Measurements from ENCODE around the gene SQSTM1. TPM values are rescaled to one million over a fixed set of nuclear protein-coding genes. Genes with fewer than 3 reads are reported as not detected.

SQSTM1 gene
- total RNA-seq, 1 donor from 2014 or later, result 297 TPM

GRCh38 chr5:179864686-179865085, 44.0 kb downstream of the SQSTM1 start:
- TF ChIP-seq CTCF (IDR thresholded peaks at IDR 0.05), result no peak
- no peaks in the 10 kb centered on the region for H3K9me3 Mint-ChIP-seq (ENCODE audit: low read depth)
- peaks cover 9% of the 10 kb centered on the region for H3K4me1 Mint-ChIP-seq (ENCODE audit: low read depth)
- no peak overlapping the region for H3K27ac Mint-ChIP-seq (ENCODE audit: unreplicated experiment)
- no peak overlapping the region for H3K4me3 Mint-ChIP-seq (ENCODE audit: unreplicated experiment)
- H3K27me3 Mint-ChIP-seq (ENCODE audit: low read depth), result no peaks in the 10 kb centered on the region
- DNase-seq (ENCODE audit: low spot score), result peak; percentile 70
- H3K36me3 Mint-ChIP-seq (ENCODE audit: low read depth), result peaks cover 16% of the 10 kb centered on the region

- Mint-ChIP-seq H3K36me3 (ENCODE audit: low read depth) (peaks cover 17% of the 10 kb centered on the region), H3K27ac (ENCODE audit: unreplicated experiment) (no peak overlapping the region)
- DNase-seq (ENCODE audit: low spot score), result peak; percentile 88
These were observed 45.0 kb downstream of the SQSTM1 start for GRCh38 chr5:179865491-179866240.

GRCh38 chr5:179866241-179867078, 45.8 kb downstream of the SQSTM1 start:
- no peaks in the 10 kb centered on the region for H3K9me3 Mint-ChIP-seq (ENCODE audit: low read depth)
- H3K4me3 Mint-ChIP-seq (ENCODE audit: unreplicated experiment), result no peak overlapping the region
- peaks cover 21% of the 10 kb centered on the region for H3K36me3 Mint-ChIP-seq (ENCODE audit: low read depth)
- H3K27ac Mint-ChIP-seq (ENCODE audit: unreplicated experiment), result no peak overlapping the region
- no peaks in the 10 kb centered on the region for H3K27me3 Mint-ChIP-seq (ENCODE audit: low read depth)
- peak; percentile 68 for DNase-seq (ENCODE audit: low spot score)
- peak; percentile 34 for TF ChIP-seq CTCF (IDR thresholded peaks at IDR 0.05)
- no peaks in the 10 kb centered on the region for H3K4me1 Mint-ChIP-seq (ENCODE audit: low read depth)

More at GRCh38 chr5:179865491-179866240, 45.0 kb downstream of the SQSTM1 start:
- H3K4me1 Mint-ChIP-seq (ENCODE audit: low read depth), result no peaks in the 10 kb centered on the region
- no peaks in the 10 kb centered on the region for H3K27me3 Mint-ChIP-seq (ENCODE audit: low read depth)
- H3K4me3 Mint-ChIP-seq (ENCODE audit: unreplicated experiment), result no peak overlapping the region
- no peaks in the 10 kb centered on the region for H3K9me3 Mint-ChIP-seq (ENCODE audit: low read depth)
- no peak for TF ChIP-seq CTCF (IDR thresholded peaks at IDR 0.05)

GRCh38 chr5:179867079-179867465, 46.4 kb downstream of the SQSTM1 start:
- H3K27ac Mint-ChIP-seq (ENCODE audit: unreplicated experiment), result no peak overlapping the region
- no peaks in the 10 kb centered on the region for H3K27me3 Mint-ChIP-seq (ENCODE audit: low read depth)
- DNase-seq (ENCODE audit: low spot score), result peak; percentile 37
- H3K36me3 Mint-ChIP-seq (ENCODE audit: low read depth), result peaks cover 21% of the 10 kb centered on the region
- no peaks in the 10 kb centered on the region for H3K4me1 Mint-ChIP-seq (ENCODE audit: low read depth)
- H3K4me3 Mint-ChIP-seq (ENCODE audit: unreplicated experiment), result no peak overlapping the region
- no peaks in the 10 kb centered on the region for H3K9me3 Mint-ChIP-seq (ENCODE audit: low read depth)
- TF ChIP-seq CTCF (IDR thresholded peaks at IDR 0.05), result no peak

GRCh38 chr5:179867476-179867875, 46.8 kb downstream of the SQSTM1 start:
- H3K36me3 Mint-ChIP-seq (ENCODE audit: low read depth), result peaks cover 20% of the 10 kb centered on the region
- no peak overlapping the region for H3K4me3 Mint-ChIP-seq (ENCODE audit: unreplicated experiment)
- H3K4me1 Mint-ChIP-seq (ENCODE audit: low read depth), result no peaks in the 10 kb centered on the region
- DNase-seq (ENCODE audit: low spot score), result peak; percentile 72
- no peaks in the 10 kb centered on the region for H3K27me3 Mint-ChIP-seq (ENCODE audit: low read depth)
- no peak overlapping the region for H3K27ac Mint-ChIP-seq (ENCODE audit: unreplicated experiment)
- no peak for TF ChIP-seq CTCF (IDR thresholded peaks at IDR 0.05)
- no peaks in the 10 kb centered on the region for H3K9me3 Mint-ChIP-seq (ENCODE audit: low read depth)

Measured in chondrocyte (in vitro differentiated cells).